ENCODE results near the gene ZNF334. TPM values are rescaled to one million over a fixed set of nuclear protein-coding genes. Genes with fewer than 3 reads are reported as not detected.

Gene ZNF334
- total RNA-seq, 1 experiment from 2014 or later = 19.5 TPM

DNA sequence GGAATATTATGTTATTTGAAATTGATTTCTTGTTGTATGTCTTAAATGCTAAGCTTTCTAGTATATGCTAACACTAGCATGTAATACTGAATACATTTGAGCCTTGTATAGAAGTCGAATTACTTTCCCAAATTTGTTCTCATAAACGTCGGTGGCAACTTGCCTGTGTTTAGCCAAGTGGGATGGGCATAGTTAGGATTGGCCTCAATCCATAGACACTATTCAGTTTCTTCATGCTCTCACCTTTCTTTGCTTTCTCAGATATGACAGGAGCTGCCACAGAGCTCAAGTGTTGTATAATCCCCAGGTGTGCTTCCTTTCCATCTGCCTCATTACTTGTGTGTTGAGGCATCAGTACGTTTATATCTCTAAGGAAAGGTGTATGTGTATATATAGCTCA is 19.3 kb downstream of the ZNF334 start:
- no CpG with 5 or more reads among the region's 4 CpGs for WGBS (ENCODE audit: extremely low coverage, insufficient read length, low lambda C conversion rate)
- Mint-ChIP-seq H3K4me3 (no peak overlapping the region), H3K4me1 (no peaks in the 10 kb centered on the region), H3K9me3 (peaks cover 11 to 19% of the 10 kb centered on the region in 2 experiments), H3K36me3 (ENCODE audit: insufficient read depth in 1 of 3, low read depth in 3 of 3) (peaks cover 25 to 27% (median 26%) of the 10 kb centered on the region in 3 experiments), H3K27me3 (ENCODE audit: low read depth) (peaks cover 2% of the 10 kb centered on the region), H3K27ac (no peak overlapping the region)
- Histone ChIP-seq H3K4me1 (ENCODE audit: insufficient read depth, low read length) (no peaks in the 10 kb centered on the region), H2BK15ac (ENCODE audit: low read depth, low read length) (no peak overlapping the region), H4K5ac (ENCODE audit: insufficient read length, low read depth, low read length) (no peak overlapping the region), H4K20me1 (ENCODE audit: control insufficient read depth, insufficient read depth, insufficient read length) (no peaks in the 10 kb centered on the region), H4K91ac (ENCODE audit: insufficient read length, low read depth, low read length) (no peak overlapping the region), H3K14ac (ENCODE audit: insufficient read depth, low read length) (no peak overlapping the region), H2BK20ac (ENCODE audit: low read depth, low read length, poor library complexity, severe bottlenecking) (no peak overlapping the region), H3K27ac (ENCODE audit: insufficient read length, low read depth, low read length) (no peak overlapping the region), H2BK12ac (ENCODE audit: insufficient read length, low read depth, low read length) (no peak overlapping the region), H3K79me1 (ENCODE audit: insufficient read depth, low read depth, low read length, poor library complexity, severe bottlenecking) (no peaks in the 10 kb centered on the region), H3K4ac (ENCODE audit: low read depth, low read length) (no peak overlapping the region), H3K27me3 (ENCODE audit: insufficient read depth, low read length) (no peaks in the 10 kb centered on the region), H2BK5ac (ENCODE audit: insufficient read length, low read length) (no peak overlapping the region), H2BK120ac (ENCODE audit: low read depth, low read length, poor library complexity, severe bottlenecking) (no peak overlapping the region), H3K4me2 (ENCODE audit: insufficient read depth, insufficient read length, low read length) (no peak overlapping the region), H3K18ac (ENCODE audit: insufficient read length, low read depth, low read length) (no peak overlapping the region), H3K23me2 (ENCODE audit: insufficient read length, low read depth, low read length, poor library complexity, severe bottlenecking) (no peaks in the 10 kb centered on the region), H2AK5ac (ENCODE audit: insufficient read length, low read length) (no peak overlapping the region), H2AFZ (ENCODE audit: low read length) (no peak overlapping the region), H3K56ac (ENCODE audit: insufficient read length, low read depth, low read length) (no peak overlapping the region), H3K23ac (ENCODE audit: insufficient read length, low read depth, low read length) (no peak overlapping the region), H3K9me3 (ENCODE audit: control insufficient read depth, low read depth, low read length) (peaks cover 13% of the 10 kb centered on the region), H4K8ac (replicated peaks; ENCODE audit: insufficient read length, low read depth, low read length) (no peak overlapping the region), H3K79me2 (ENCODE audit: insufficient read depth, low read length) (no peaks in the 10 kb centered on the region), H3T11ph (ENCODE audit: low read length) (no peak overlapping the region), H3K9ac (ENCODE audit: extremely low read depth, insufficient read length, low read length) (no peak overlapping the region)
- no peak for TF ChIP-seq CTCF (conservative IDR thresholded peaks at IDR 0.05)
- DNase-seq = no peak

Measured in H9 (cell line).